HG03095 (cell line): ENCODE results near the gene MICA.
"Not testable (repeated sequence)": the region's sequence is repeated elsewhere in the genome, so short reads cannot be mapped to it uniquely, and the experiment has no call there.

Source experiments
- ATAC-seq: cut with Tn5 transposase; IDR thresholded peaks from one replicate; pipeline ENCODE4 v1.9.1; 2021; ENCODE audit warnings: moderate library complexity; ENCODE audit not compliant: unreplicated experiment

Gene MICA

DNA sequence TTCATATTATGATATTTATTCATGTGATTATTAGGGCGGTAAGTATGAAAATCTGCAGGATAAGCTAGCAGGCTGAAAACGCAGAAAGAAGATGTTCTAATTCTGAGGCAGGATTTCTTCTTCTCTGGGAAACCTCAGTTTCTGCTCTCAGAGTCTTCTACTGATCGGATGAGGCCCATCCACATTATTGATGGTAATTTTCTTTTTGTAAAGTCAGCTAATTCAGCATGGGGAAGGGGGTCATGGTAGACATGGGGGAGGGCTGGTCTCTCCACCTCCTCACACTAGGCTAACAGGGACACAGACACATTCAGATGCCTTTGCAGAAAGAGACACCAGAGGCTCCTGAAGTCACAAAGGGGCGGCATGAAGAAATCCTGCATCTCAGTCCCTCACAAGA is 21.7 kb upstream of the MICA start:
- no peak for ATAC-seq

DNA sequence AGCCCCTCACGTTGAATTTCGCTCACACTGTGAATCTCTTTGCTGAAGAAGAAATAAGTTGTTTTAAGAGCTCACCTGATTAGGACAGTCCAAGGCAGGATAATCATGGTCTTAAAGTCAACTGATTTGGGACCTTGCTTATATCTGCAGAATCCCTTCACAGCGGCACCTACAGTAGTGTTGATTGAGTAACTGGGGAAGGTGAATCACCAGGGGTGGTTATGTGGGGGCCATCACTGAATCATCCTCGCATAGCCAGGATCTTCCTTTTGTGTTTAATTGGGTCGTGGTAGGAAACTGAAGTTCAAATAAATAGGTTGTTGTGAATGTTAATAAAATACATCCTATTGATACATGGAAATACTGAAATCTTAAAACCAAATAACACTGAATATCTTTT is 20.2 kb upstream of the MICA start:
- no peak for ATAC-seq

DNA sequence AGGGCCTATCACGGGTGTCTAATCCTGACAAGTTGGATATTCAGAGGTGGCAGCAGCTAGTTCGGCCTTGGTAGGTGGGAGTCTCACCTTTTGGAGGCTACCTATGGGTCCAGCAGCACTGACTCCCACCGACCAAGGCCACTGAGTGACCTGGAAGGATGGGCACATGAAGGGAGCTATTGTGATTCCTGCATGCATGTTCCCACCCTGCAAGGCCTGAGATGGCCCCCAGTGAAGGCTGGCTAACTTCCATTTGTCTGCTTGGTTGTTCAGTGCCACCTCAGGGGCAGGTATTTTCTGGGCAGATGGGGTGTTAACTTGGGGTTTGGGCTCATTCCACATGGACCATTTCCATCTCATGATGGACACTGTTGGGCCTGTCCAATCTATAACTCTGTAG is 18.4 kb upstream of the MICA start:
- no peak for ATAC-seq

DNA sequence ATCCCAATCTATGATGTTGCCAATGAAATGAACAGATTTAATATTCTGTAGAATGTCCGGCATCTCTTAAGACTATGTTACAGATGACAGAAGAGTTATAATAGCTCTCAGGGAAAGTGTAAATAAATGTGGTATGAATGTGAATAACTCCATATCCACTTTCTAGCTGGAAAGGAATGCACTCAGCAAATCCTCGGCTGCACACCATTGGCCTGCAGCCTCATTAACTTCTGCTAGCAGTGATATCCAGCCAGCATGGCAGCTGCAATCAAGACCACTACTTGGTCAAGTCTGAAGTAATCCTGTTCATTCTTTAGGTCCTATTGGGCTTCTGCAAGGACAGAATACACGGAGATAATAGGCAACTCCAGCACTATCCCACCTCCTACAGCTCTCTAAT is 17.3 kb upstream of the MICA start:
- ATAC-seq: no peak

DNA sequence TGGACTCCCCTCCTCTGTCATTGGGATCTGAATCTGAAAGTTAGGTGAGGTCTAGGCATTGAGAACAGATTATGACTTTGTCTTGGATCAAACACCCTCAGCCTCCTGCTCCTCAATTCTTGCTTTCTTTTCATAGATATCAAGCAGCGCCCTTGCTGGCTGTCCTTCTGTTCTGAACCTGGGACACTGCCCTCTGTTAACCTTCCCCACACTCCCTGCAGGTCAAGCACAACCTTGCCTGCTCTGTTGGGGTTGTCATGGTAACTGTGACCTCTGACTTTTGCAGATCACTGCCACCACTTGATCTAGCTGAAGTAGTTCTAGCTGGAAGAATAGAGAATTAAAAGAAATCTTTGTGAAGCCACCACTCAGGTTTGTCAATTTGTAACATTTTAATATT is 16.4 kb upstream of the MICA start:
- ATAC-seq: no peak

DNA sequence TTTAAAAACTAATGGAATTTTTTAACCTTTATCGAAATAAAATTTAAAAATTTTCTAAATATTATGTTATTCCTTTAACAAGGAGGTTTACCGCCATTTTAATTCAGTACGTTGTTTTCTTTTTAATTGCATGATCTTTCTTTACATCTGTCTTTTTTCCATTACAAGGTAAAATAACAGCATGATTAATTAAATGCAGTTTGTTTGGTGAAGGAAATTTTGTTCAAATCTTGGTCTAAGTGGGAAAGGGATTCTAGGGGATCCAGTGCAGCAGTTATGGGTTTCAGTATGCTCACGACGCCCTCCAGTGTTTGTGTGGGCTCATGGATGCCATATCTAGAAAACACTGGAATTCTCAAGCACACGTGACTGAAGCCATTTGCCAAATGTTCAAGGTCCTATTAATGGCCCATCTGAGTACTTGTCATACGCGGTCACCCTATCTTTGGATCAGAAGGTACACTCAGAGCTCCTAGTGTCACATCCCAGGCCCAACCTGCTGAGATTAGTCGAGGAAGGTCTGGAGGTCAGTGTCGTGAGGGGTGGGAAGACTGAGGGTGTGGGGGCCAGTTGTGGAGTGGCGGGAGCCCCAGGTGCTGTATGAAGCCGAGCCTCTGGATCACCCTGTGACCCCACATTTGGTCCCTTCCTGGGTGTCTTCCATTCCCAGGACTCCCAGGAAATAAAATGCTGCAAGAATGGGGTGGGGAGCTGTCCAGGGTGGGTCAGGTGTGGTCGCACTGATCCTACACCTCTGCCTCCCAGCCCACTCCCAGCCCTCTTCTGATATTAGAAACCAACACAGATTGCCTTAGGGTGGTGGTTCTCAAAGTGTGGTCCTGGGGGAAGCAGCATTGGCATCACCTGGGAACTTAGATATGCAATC is 14.2 kb upstream of the MICA start:
- not testable (repeated sequence) for ATAC-seq

DNA sequence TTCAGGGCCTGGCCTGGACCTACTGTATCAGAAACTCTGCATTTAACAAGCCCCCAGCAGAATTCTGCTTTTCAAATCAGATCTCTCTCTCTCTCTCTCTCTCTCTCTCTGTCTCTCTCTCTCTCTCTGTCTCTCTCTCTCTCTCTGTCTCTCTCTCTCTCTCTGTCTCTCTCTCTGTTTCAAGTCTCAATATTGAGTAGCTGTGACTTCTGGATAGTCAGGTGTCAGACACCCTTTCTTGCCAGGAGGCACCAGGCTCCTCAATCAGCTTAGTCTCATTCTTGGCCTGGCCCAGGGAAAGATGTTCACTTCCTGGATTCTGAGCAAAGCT is 13.6 kb upstream of the MICA start:
- ATAC-seq: not testable (repeated sequence)

DNA sequence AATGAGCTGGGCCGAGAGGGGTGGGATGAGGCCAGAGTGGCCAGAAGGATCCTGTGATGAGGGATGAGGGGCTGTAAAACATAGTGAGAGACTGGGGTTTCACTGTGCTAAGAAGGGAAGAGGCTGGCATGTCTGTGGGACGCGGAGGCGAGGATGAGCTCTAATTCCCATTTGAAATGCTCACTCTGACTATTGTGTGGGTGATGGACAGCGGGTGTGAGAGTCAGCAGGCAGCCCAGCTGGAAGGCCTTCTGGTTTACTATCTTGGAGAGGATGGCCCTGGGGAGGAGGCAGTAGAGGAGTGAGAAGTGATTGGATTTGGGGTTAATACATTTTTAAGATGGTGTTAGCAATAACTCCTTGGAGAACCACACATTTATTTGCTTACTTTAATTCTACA is 9.5 kb upstream of the MICA start:
- ATAC-seq: no peak

DNA sequence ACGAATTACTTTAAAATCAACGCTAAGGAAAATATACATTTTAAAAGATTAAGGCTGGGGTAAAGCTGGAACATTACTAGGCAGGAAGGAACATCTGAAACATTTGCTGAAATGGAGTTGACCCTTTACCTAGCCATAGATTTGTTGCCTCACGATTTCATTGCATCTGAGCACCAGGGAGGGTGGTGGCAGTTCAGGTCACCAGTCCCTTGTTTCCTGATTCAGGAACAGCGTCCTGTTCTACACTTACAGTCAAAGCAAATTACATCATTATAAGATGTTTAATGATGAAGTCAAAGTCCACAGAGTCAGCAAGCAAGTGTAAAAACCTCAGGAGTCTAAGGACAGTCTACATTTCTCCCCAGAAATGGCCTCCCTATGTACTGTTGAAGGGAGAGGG is 9.0 kb upstream of the MICA start:
- ATAC-seq: no peak

DNA sequence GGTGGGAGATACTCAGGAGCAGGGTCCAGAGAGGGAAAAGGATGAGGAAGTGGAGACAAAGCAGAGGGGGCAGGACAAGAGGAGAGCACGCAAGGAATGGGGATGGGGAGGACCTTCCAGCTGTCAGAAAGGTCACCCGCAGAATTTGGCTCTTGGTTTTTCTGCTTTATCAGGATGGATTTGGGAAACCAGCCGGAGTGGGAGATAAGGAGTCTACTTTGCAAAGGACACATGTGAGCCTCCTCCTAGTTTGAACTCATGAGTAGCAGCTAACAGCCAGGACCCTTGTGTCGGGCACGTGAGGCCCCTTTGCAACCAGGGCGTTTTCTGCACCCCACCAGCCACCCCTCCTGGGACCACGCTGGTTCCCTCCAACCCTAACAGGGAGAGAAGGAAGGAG is 7.6 kb upstream of the MICA start:
- no peak for ATAC-seq

DNA sequence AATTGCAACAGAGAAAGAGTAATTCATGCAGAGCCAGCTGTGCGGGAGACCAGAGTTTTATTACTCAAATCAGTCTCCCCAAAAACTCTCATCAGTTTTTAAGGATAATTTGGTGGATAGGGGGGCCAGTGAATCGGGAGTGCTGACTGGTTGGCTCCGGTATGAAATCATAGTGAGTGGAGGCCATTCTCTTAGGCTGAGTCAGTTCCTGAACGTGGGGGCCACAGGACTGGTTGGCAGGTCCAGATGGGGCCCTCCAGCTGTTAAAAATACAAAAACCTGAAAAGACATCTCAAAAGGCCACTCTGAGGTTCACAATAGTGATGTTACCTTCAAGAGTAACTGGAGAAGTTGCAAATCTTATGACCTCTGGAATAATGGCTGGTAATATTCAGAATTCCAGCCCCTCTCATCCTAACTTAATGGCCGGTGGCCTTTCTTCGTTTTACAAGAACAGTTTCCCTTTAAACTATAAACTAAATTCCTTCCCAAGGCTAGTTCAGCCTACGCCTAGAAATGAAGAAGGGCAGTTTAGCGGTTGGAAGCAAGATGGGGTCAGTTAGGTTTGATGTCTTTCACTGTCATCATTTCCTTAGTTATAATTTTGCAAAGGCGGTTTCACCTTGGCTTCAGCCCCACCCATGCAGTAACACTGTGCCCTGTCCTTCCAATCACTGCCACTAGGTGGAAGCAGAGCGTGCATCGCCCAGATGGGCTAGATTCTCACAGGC is 6.8 kb upstream of the MICA start:
- no peak for ATAC-seq

DNA sequence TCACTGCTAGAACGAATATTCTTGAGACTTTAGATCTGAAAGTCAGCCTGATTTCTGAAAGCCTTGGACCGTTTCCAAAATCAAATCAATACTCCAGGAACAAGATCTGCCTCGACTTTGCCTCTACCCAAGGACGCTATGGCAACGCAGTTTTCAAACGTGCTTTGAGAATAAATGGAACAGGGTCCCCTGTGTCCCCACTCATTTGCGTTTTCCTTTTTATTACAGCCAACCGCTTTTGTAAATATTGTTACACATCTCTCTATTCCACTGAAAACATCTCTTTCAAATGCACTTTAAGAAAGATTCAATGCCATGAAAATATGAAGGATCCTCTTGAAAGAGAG is 6.3 kb upstream of the MICA start:
- not testable (repeated sequence) for ATAC-seq

DNA sequence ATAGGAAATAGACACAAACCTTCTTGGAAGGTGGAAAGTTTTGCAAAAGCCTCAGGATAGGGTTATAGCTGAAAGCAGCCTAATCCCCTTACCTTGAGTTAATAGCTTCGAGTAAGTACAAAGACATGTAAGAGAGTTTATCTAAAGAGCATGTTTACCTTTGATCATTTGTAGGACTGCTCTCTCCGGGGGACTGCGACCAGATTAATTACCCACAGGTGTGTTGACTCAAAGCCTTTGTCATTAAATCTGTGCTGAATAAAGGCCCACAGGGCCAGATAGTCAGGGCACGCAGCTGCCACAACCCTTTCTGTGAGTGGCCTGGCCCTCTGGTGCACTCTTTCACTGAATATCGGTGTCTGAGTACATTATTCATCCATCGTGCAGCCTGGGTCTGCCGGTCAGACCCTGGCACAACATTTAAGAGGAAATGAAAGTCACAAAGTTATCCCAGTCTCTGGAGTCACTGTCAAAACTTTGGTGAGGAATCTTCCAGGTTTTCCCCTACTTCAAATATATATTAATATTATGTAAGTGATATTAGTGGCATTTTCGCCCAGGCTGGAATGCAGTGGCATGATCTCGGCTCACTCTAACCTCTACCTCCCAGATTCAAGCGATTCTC is 5.4 kb upstream of the MICA start:
- ATAC-seq: no peak

DNA sequence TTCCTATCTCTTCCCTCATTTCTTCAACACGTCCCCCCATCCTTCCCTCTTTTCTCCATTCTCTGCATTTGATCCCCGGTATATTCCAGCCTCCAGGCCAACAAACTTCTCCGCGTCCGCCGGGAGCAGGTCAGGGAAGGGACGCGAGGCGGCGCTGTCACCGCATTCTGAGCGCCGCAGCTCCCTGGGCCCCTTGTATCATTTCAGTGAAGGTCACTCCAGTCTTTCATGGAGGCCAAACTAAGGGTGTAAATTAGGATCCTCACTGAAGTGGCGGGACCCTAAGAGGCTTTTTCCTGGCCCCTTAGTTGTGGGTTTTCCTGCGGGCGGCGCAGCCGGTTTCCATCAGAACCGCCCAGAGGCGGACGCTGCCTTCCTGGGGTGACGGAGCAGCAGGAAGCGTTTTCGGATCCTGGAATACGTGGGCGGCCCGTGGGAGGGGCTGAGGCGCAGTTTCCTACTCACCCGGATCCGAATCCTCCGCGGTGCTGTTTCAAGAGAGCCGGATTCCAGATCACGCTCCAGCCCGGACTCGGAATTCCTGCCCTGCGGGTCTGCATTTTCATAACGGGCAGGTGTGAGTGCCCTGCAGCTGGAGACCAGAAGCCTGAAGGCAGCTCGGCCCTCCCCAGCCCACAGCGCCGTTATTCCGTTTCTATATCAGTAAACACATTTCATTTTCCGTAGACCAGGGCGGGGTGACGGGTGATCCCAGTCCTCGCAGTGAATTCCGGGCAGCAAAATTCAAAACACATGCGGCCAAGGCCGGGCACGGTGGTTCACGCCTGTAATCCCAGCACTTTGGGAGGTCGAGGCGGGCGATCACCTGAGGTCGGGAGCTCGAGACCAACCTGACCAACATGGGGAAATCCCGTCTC is 3.6 kb upstream of the MICA start:
- no peak for ATAC-seq

DNA sequence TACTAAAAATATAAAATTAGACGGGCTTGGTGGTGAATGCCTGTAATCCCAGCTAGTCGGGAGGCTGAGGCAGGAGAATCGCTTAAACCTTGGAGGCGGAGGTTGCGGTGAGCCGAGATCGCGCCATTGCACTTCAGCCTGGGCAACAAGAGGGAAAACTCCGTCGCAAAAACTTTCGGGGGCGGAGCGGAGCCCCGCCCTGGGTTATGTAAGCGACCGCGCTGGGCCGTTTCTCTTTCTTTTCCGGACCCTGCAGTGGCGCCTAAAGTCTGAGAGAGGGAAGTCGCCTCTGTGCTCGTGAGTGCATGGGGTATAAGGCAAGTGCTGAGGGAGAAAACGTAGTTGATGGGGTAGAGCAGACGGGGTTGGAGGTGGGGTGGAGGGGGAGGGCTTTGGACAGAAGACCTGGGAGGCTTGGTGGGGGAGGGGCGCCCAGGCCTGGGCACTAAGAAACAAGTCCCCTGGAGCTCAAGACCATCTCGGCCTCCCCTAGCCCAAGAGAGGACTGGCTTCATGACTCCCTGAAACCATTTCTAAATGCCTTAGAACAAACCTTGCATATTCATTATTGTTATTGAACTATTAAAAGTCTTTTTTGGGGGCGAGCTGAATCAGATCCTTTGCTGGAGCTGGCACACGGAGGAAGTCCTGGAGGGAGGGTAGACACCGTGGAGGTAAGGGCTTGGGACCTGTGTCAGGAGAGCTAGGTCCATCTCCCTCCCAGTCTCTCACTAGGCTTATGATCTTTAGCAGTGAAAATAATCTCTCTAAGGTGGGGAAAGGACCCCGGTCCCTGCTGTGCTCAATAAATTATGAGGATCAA is 2.7 kb upstream of the MICA start:
- no peak for ATAC-seq

DNA sequence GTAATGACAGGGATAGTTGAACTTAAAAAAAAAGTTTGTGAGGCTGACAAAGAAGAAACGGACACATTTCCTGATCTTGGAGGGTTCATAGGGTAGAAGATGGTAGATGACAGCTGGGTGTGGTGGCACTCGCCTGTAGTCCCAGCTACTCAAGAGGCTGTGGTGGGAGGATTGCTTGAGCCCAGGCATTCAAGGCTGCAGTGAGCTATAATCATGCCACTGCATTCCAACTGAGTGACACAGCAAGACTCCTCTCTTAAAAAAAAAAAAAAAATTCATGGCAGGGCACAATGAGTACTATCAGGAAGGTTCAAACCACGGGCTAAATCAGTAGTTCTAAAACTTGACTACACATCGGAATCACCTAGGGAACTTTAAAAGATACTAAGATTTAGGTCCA is 2.0 kb upstream of the MICA start:
- ATAC-seq: no peak

DNA sequence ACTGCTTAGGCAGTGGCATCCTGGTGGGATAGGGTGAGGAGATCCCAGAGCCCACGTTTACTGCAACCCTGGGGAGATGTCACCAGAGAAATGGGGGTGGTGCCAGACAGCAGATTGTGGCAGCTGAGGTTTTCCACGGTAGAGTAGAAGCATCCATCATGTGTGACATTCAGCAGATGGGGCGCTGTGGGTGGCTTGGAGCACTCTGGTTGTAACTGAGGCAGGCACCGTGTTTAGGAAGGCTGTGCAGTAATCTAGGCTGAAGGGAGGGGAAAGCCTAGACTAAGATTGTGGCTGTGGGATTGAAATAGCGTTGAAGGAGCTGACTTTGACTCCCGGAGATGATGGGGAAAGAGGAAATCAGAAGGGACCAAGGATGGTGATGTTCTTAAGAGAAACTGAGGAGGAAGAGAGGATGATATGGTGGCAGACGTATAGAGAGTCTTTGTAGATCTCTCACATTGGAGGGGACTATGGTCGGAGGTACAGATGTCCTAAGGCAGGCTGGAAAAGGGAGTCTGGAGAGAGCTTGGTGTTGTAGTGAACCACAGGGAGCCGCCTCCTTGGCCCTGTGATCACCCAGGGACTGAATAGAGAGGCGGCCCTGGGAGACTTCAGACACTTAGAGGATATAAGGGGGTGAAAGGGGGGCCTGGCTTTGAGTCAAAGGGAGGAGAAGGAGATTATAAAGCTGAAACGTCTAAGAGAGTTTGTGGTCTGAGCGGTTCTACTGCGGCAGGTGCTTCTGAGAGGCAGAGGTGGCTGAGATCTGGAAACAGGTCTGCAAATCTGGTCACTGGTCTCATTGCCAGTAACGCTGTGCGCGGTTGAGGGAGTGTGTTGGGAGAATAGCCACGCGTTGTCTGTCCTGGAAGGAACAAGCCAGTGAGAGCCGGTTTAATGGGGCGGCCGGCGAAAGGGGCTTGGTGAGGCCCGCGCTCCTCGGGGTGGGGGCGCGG is 792 bp upstream of the MICA start:
- ATAC-seq: no peak

DNA sequence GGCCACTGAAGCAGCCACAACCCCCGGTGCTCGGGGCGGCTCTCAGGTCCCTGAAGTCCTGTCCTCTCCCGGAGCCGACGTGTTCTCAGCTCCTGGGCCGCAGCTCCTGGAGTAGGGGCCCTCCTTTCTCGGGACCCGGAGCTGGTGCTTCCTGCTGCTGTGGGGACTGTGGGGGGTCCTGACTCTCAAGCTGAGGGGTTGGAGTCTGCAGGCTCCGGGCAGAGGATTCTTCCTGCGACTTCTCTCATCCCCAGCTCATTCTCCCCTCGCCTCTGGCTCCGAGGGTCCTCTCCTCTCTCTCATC is 618 bp downstream of the MICA start:
- ATAC-seq: not testable (repeated sequence)

DNA sequence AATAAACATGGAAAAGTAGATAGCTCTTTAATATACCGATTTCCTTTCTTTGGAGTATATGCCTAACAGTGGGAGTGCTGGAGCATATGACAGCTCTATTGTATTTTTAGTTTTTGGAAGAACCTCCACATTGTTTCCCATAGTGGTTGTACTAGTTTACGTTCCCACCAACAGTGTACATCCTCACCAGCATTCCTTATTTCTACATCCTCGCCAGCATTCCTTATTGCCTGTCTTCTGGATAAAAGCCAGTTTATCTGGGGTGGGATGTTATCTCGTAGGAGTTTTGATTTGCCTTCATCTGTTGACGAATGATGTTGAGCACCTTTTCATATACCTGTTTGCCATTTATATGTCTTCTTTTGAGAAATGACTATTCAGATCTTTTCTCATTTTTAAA is 2.6 kb downstream of the MICA start:
- no peak for ATAC-seq
